Activated CD4-positive, alpha-beta T cell treated with anti-CD3 and anti-CD28 coated beads, Interleukin-2, amount 50 U/mL, for 4 hours (primary cell): ENCODE measurements around the gene EYS.
"Not testable (repeated sequence)": the region's sequence is repeated elsewhere in the genome, so short reads cannot be mapped to it uniquely, and the experiment has no call there.

Experiments used
- DNase-seq, 2 experiments: peaks; one replicate each; pipeline ENCODE4 v3.0.0-alpha.2; 2020

The EYS gene

GRCh38 chr6:64084185-64084663 lies 1622.8 kb downstream of the EYS start:
- no peak for DNase-seq

- DNase-seq, result no peak
Measured at GRCh38 chr6:64083261-64083660, 1623.8 kb downstream of the EYS start.

GRCh38 chr6:64081453-64081852 lies 1625.6 kb downstream of the EYS start:
- DNase-seq, result no peak

- no peak for DNase-seq
Measured at GRCh38 chr6:64074981-64075380, 1632.0 kb downstream of the EYS start.

GRCh38 chr6:64072686-64073085 lies 1634.3 kb downstream of the EYS start:
- DNase-seq, result no peak

- DNase-seq, result no peak
Measured at GRCh38 chr6:64064919-64065318, 1642.1 kb downstream of the EYS start.

GRCh38 chr6:64062960-64063683 lies 1643.9 kb downstream of the EYS start:
- no peak for DNase-seq

GRCh38 chr6:64054861-64055260 lies 1652.2 kb downstream of the EYS start:
- no peak for DNase-seq

GRCh38 chr6:64050590-64050989 lies 1656.4 kb downstream of the EYS start:
- no peak for DNase-seq

GRCh38 chr6:64049736-64050135 lies 1657.3 kb downstream of the EYS start:
- DNase-seq, result no peak

- DNase-seq, result no peak
Measured at GRCh38 chr6:64046746-64047208, 1660.2 kb downstream of the EYS start.

- DNase-seq, result no peak
Measured at GRCh38 chr6:64041373-64041772, 1665.7 kb downstream of the EYS start.

- DNase-seq, result no peak
Measured at GRCh38 chr6:64040113-64040512, 1666.9 kb downstream of the EYS start.

GRCh38 chr6:64037427-64037826 lies 1669.6 kb downstream of the EYS start:
- DNase-seq, result no peak

GRCh38 chr6:64034910-64035655 lies 1671.9 kb downstream of the EYS start:
- no peak for DNase-seq

- no peak for DNase-seq
Measured at GRCh38 chr6:64034291-64034690, 1672.7 kb downstream of the EYS start.

GRCh38 chr6:64030950-64031618 lies 1675.9 kb downstream of the EYS start:
- not testable (repeated sequence) for DNase-seq

GRCh38 chr6:64023693-64024092 lies 1683.3 kb downstream of the EYS start:
- no peak for DNase-seq

GRCh38 chr6:64014595-64014994 lies 1692.4 kb downstream of the EYS start:
- DNase-seq, result no peak

- no peak for DNase-seq
Measured at GRCh38 chr6:64013011-64013410, 1694.0 kb downstream of the EYS start.

- no peak for DNase-seq
Measured at GRCh38 chr6:64012351-64013001, 1694.5 kb downstream of the EYS start.

- no peak for DNase-seq
Measured at GRCh38 chr6:64010666-64011065, 1696.4 kb downstream of the EYS start.

GRCh38 chr6:64010010-64010409 lies 1697.0 kb downstream of the EYS start:
- no peak for DNase-seq
